Vagina (tissue), 2 donors: Measurements from ENCODE around the gene PARD3. TPM values are rescaled to one million over a fixed set of nuclear protein-coding genes. Genes with fewer than 3 reads are reported as not detected.

Experiments
- DNase-seq, 2 donors: peaks; one replicate each; pipeline ENCODE4 v3.0.0-alpha.2; 2017; ENCODE audit errors: extremely low spot score in 2 of 2
- H3K27ac ChIP-seq: fragments of 200-600 bp; sonication (generic); one replicate; pipeline ENCODE4 v1.5.1; 2019
- H3K27me3 ChIP-seq: fragments of 200-600 bp; sonication (generic); one replicate; pipeline ENCODE4 v1.5.1; 2019
- H3K36me3 ChIP-seq, 2 donors: fragments of 200-600 bp; sonication (generic); one replicate each; pipeline ENCODE4 v1.5.1; 2017 to 2019
- H3K4me1 ChIP-seq: fragments of 200-600 bp; sonication (generic); one replicate; pipeline ENCODE4 v1.5.1; 2019
- H3K4me3 ChIP-seq, 2 donors: fragments of 200-600 bp; sonication (generic); 1 replicate in 1 of 2; 2 replicates in 1 of 2; pipeline ENCODE4 v1.5.1; 2016 to 2019
- H3K9me3 ChIP-seq: fragments of 200-600 bp; sonication (generic); one replicate; pipeline ENCODE4 v1.5.1; 2019
- POLR2A ChIP-seq, 2 donors: fragments of 450-650 bp; IDR thresholded peaks; one replicate each; pipeline ENCODE4 v1.6.1; 2017; ENCODE audit warnings: antibody characterized with exemption in 2 of 2, mild to moderate bottlenecking in 2 of 2, moderate library complexity in 2 of 2
- POLR2AphosphoS5 ChIP-seq, 2 donors: sonication (generic); formaldehyde crosslinking; IDR thresholded peaks; one replicate each; pipeline ENCODE4 v1.9.0; 2017; ENCODE audit warnings: antibody characterized with exemption in 2 of 2, mild to moderate bottlenecking in 2 of 2, low read depth in 1 of 2; ENCODE audit not compliant: insufficient read depth in 1 of 2
- intact Hi-C: fragments of 100-400 bp; cut with DNase I; formaldehyde crosslinking; loops from one replicate; pipeline ENCODE4 v1.15.1; 2023
- total RNA-seq: library from RNA; depleted of rRNA; stranded (reverse); fragments of >200 nt; gene quantifications from one replicate; pipeline ENCODE4 v1.2.3, GENCODE V29; 2016
- TF ChIP-seq, protein P1 (sequence below), 3 experiments: fragments of 450-650 bp in 2 of 3; fragments of 200-600 bp in 1 of 3; sonication (generic) in 1 of 3; IDR thresholded peaks; one replicate each; pipeline ENCODE4 v1.5.1; 2017 to 2019; ENCODE audit warnings: antibody characterized with exemption in 3 of 3, mild to moderate bottlenecking in 2 of 3, moderate library complexity in 2 of 3

The PARD3 gene
- total RNA-seq, 1 donor from 2014 or later: 95.5 TPM

DNA sequence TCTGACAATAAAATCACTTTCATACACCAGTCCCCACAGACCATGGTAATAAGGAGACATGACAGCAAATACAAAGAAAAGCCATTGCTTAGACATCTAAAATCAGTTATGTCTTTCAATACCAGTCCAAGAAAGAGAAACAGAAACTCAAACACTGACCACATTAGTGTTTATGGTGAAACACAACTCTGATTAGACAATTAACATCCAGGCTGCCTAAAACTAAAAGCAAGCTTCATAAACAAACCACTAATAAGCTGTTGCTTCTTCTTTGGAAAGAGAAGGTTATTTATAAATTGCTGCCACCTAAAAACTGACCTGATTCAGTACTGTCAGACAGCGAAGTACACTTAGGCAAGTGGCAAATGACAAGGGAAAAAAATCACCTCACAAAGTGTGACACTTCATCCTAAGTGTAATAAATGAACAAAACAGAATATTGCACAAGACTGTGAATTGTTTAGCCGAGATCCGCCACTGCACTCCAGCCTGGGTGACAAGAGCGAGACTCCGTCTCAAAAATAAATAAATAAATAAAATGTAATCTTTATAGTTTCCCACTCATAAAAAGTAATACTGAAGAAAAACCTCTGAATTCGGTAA, 277.4 kb downstream of the PARD3 start:
- Histone ChIP-seq H3K27ac (no peak overlapping the region), H3K36me3 (no peaks in the 10 kb centered on the region), H3K9me3 (no peaks in the 10 kb centered on the region), H3K4me1 (peaks cover 15% of the 10 kb centered on the region), H3K27me3 (no peaks in the 10 kb centered on the region), H3K4me3 (no peak overlapping the region)
- TF ChIP-seq, protein P1, sequence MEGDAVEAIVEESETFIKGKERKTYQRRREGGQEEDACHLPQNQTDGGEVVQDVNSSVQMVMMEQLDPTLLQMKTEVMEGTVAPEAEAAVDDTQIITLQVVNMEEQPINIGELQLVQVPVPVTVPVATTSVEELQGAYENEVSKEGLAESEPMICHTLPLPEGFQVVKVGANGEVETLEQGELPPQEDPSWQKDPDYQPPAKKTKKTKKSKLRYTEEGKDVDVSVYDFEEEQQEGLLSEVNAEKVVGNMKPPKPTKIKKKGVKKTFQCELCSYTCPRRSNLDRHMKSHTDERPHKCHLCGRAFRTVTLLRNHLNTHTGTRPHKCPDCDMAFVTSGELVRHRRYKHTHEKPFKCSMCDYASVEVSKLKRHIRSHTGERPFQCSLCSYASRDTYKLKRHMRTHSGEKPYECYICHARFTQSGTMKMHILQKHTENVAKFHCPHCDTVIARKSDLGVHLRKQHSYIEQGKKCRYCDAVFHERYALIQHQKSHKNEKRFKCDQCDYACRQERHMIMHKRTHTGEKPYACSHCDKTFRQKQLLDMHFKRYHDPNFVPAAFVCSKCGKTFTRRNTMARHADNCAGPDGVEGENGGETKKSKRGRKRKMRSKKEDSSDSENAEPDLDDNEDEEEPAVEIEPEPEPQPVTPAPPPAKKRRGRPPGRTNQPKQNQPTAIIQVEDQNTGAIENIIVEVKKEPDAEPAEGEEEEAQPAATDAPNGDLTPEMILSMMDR (IDR thresholded peaks at IDR 0.05): no peak
- TF ChIP-seq POLR2A (IDR thresholded peaks at IDR 0.05): no peak
- no peak for TF ChIP-seq POLR2AphosphoS5 (IDR thresholded peaks at IDR 0.05; ENCODE audit: insufficient read depth in 1 of 2, low read depth in 1 of 2)
- no peak for DNase-seq
- intact Hi-C loops: no loop called here

DNA sequence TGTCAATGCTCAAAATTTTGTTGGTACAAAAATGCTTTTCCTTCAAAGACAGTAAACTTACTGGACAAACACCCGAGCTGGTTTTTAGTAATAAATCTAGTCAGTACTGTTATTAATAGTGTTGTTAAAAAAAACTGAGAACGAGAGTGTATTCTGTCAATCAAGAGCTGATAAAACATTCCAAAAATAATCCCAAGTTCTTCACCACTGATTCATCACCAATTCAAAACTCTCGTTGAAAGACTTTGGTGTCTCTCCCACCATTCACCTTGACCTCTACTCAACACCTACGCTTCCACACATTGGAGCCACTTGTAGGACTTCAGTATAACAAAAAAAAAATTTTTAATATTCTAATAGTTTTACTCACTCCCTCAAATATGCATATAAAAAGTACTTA, 279.2 kb downstream of the PARD3 start:
- no peaks in the 10 kb centered on the region for H3K36me3 ChIP-seq
- H3K4me1 ChIP-seq: peaks cover 15% of the 10 kb centered on the region
- H3K27ac ChIP-seq: no peak overlapping the region
- no peak for DNase-seq
- no peaks in the 10 kb centered on the region for H3K27me3 ChIP-seq
- intact Hi-C loops: no loop called here
- H3K4me3 ChIP-seq: no peak overlapping the region
- no peaks in the 10 kb centered on the region for H3K9me3 ChIP-seq
- TF ChIP-seq POLR2AphosphoS5 (IDR thresholded peaks at IDR 0.05; ENCODE audit: insufficient read depth in 1 of 2, low read depth in 1 of 2): no peak

DNA sequence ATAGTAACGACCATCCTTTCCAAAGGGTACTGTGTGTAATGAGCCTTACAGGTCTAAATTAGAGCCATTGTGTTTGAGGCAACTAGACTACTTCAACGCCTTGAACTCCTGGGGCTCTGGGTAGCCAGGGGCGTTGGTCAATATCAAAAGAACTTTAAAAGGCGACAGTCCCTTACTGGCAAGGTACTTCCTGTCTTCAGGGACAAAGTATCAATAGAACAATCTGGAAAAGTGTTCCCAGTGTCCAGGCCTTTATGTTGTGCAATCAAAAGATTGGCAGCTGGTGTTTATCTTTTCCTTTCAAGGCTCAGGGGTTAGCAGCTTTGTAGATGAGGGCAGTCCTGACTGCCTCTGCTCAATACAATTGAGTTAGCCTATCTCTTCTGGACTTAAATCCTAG, 284.3 kb downstream of the PARD3 start:
- Histone ChIP-seq H3K4me3 (no peak overlapping the region), H3K4me1 (peaks cover 26% of the 10 kb centered on the region), H3K36me3 (no peaks in the 10 kb centered on the region), H3K9me3 (no peaks in the 10 kb centered on the region), H3K27me3 (no peaks in the 10 kb centered on the region), H3K27ac (no peak overlapping the region)
- TF ChIP-seq POLR2AphosphoS5 (IDR thresholded peaks at IDR 0.05; ENCODE audit: insufficient read depth in 1 of 2, low read depth in 1 of 2): no peak
- TF ChIP-seq POLR2A (IDR thresholded peaks at IDR 0.05): no peak
- TF ChIP-seq, protein P1 (IDR thresholded peaks at IDR 0.05): no peak
- no peak for DNase-seq
- intact Hi-C loops: no loop called here

DNA sequence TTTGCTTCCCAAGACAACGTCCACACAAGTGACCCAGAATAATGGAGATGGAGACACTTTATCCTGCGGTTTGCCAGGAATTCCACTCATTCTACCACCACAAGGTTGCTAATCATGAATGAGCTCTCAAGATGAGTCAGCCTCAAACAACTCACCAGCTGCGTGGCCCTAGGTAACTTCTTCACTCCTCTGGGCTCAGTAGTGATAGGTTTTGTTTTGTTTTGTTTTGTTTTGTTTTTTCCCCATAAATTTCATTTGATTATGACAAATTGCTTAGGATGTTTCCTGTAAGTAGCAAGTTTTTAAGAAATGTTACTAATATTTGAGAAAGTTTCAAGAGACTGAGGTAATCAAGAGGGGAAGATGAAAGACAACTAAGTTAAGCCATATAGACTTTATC, 286.8 kb downstream of the PARD3 start:
- no peaks in the 10 kb centered on the region for H3K27me3 ChIP-seq
- TF ChIP-seq POLR2AphosphoS5 (IDR thresholded peaks at IDR 0.05; ENCODE audit: insufficient read depth in 1 of 2, low read depth in 1 of 2) (no peak), POLR2A (IDR thresholded peaks at IDR 0.05) (no peak)
- TF ChIP-seq, protein P1 (IDR thresholded peaks at IDR 0.05): no peak
- no peak overlapping the region for H3K27ac ChIP-seq
- no peaks in the 10 kb centered on the region for H3K36me3 ChIP-seq
- peaks cover 22% of the 10 kb centered on the region for H3K4me1 ChIP-seq
- DNase-seq: no peak
- H3K4me3 ChIP-seq: no peak overlapping the region
- H3K9me3 ChIP-seq: no peaks in the 10 kb centered on the region
- intact Hi-C loops: no loop called here

DNA sequence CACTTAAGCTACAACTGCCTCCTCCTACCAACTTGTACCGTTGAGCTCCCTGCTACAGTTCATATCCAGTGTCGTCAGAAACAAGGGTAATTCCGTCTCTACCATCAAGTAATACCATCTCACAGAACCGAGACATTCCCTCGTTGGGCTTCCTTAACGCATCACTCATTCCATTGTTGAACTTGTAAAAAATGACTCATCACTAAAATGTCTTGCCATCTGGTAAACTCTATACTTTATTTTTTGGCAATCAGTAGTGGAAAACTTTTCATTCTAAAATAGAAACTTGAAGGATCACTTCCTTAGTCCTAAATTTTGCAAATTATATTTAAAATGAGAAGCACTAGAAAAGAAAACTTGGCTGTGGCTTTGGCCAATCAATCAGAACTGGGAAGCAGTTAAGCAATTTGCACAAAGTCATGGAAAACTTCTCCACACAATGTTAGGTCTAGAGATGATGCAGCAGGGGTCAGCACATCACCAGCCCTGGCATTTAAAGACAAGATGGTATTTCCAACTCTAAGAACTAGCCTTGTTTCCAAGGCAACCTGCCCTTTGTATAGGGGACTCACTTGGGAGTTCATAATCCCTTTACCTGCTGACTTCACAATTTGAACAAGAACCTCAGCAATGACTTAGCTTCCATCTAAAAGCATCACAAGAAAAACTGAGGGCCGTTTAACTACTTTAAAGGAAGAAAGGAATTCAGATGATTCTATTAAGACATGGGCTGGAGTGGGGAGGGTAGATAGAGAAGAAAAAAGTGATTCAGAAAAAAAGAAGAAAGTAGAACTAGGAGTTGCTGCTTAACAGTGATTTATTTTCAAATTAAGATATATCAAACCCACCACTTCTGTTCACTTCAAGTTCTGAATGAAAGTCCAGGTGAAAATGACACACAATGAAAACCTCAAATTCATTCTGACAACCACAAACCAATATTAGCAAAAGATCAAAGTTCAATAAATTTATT, 288.1 kb downstream of the PARD3 start:
- no peak for DNase-seq
- no peak for TF ChIP-seq POLR2A (IDR thresholded peaks at IDR 0.05)
- TF ChIP-seq, protein P1 (IDR thresholded peaks at IDR 0.05): no peak
- TF ChIP-seq POLR2AphosphoS5 (IDR thresholded peaks at IDR 0.05; ENCODE audit: insufficient read depth in 1 of 2, low read depth in 1 of 2): peak in 1 of 2 donors; percentile 33
- intact Hi-C loops: no loop called here
- Histone ChIP-seq H3K36me3 (no peaks in the 10 kb centered on the region), H3K4me1 (peaks cover 22% of the 10 kb centered on the region), H3K4me3 (no peak overlapping the region), H3K9me3 (no peaks in the 10 kb centered on the region), H3K27me3 (no peaks in the 10 kb centered on the region), H3K27ac (peak overlapping the region; percentile 29)
